Tibial artery (tissue), 4 donors: Measurements from ENCODE around the gene MTHFD1.
A peak's percentile ranks its signal among the peaks of the same experiment; 100 is the strongest.
"Not testable (repeated sequence)": the region's sequence is repeated elsewhere in the genome, so short reads cannot be mapped to it uniquely, and the experiment has no call there.

Source experiments
- DNase-seq, 2 donors: peaks; one replicate each; pipeline ENCODE4 v3.0.0-alpha.2; 2019
- H3K27ac ChIP-seq, 2 donors: fragments of 200-600 bp; sonication (generic) in 1 of 2; 1 replicate in 1 of 2; 2 replicates in 1 of 2; pipeline ENCODE4 v1.5.1; 2018 to 2019; ENCODE audit warnings: mild to moderate bottlenecking in 1 of 2
- H3K27me3 ChIP-seq, 2 donors: fragments of 200-600 bp; sonication (generic) in 1 of 2; one replicate each; pipeline versions ENCODE4 v1.5.1 to v1.6.0; 2016 to 2019
- H3K36me3 ChIP-seq, 3 donors: fragments of 200-600 bp; sonication (generic) in 2 of 3; one replicate each; pipeline ENCODE4 v1.5.1; 2016 to 2019; ENCODE audit warnings: mild to moderate bottlenecking in 2 of 3
- H3K4me1 ChIP-seq, 4 donors: fragments of 200-600 bp; sonication (generic) in 2 of 4; 1 replicate in 3 of 4; 2 replicates in 1 of 4; pipeline ENCODE4 v1.5.1; 2016 to 2019
- H3K4me3 ChIP-seq, 2 donors: fragments of 200-600 bp; sonication (generic) in 1 of 2; 1 replicate in 1 of 2; 2 replicates in 1 of 2; pipeline ENCODE4 v1.5.1; 2018 to 2019; ENCODE audit warnings: mild to moderate bottlenecking in 2 of 2
- H3K9me3 ChIP-seq, 3 donors: fragments of 200-600 bp; sonication (generic) in 1 of 3; one replicate each; pipeline ENCODE4 v1.5.1; 2016 to 2019
- CTCF ChIP-seq, 2 experiments: fragments of 200-600 bp in 1 of 2; fragments of 450-650 bp in 1 of 2; IDR thresholded peaks; one replicate each; pipeline ENCODE4 v1.5.1; 2017 to 2019; ENCODE audit warnings: antibody characterized with exemption in 2 of 2, mild to moderate bottlenecking in 1 of 2, moderate library complexity in 1 of 2
- intact Hi-C: fragments of 100-400 bp; cut with DNase I; formaldehyde crosslinking; loops from one replicate; pipeline ENCODE4 v1.15.0; 2023; ENCODE audit warnings: low total_unique reads

Gene MTHFD1

GRCh38 chr14:64363265-64363846 is 24.8 kb upstream of the MTHFD1 start:
- Histone ChIP-seq H3K27ac (no peak overlapping the region), H3K36me3 (no peaks in the 10 kb centered on the region), H3K4me1 (no peaks in the 10 kb centered on the region), H3K9me3 (no peaks in the 10 kb centered on the region), H3K27me3 (no peaks in the 10 kb centered on the region), H3K4me3 (no peak overlapping the region)
- intact Hi-C loops, result no loop called here
- no peak for TF ChIP-seq CTCF (IDR thresholded peaks at IDR 0.05)
- no peak for DNase-seq

GRCh38 chr14:64364907-64365306 is 23.2 kb upstream of the MTHFD1 start:
- Histone ChIP-seq H3K4me1 (no peaks in the 10 kb centered on the region), H3K4me3 (no peak overlapping the region), H3K27ac (no peak overlapping the region), H3K27me3 (no peaks in the 10 kb centered on the region), H3K36me3 (no peaks in the 10 kb centered on the region), H3K9me3 (no peaks in the 10 kb centered on the region)
- TF ChIP-seq CTCF (IDR thresholded peaks at IDR 0.05), result no peak
- no peak for DNase-seq
- intact Hi-C loops, result no loop called here

- DNase-seq, H3K36me3 ChIP-seq, H3K4me1 ChIP-seq, H3K9me3 ChIP-seq, intact Hi-C loops, H3K27ac ChIP-seq, H3K4me3 ChIP-seq, H3K27me3 ChIP-seq: not testable (repeated sequence)
Measured at GRCh38 chr14:64365358-64365889, 22.7 kb upstream of the MTHFD1 start.

GRCh38 chr14:64369201-64369600 is 19.0 kb upstream of the MTHFD1 start:
- TF ChIP-seq CTCF (IDR thresholded peaks at IDR 0.05), result no peak
- Histone ChIP-seq H3K36me3 (no peaks in the 10 kb centered on the region), H3K27me3 (no peaks in the 10 kb centered on the region), H3K4me3 (no peak overlapping the region), H3K9me3 (no peaks in the 10 kb centered on the region), H3K4me1 (no peaks in the 10 kb centered on the region), H3K27ac (no peak overlapping the region)
- no peak for DNase-seq
- intact Hi-C loops, result no loop called here

GRCh38 chr14:64387232-64387781 is 846 bp upstream of the MTHFD1 start:
- Histone ChIP-seq H3K4me1 (peaks cover 0 to 45% (median 10%) of the 10 kb centered on the region in 4 donors), H3K9me3 (no peaks in the 10 kb centered on the region), H3K27ac (peak overlapping the region; percentile 92 to 96), H3K4me3 (peak overlapping the region; percentile 60 to 72), H3K36me3 (peaks cover 0 to 11% (median 9%) of the 10 kb centered on the region in 3 donors), H3K27me3 (no peaks in the 10 kb centered on the region)
- intact Hi-C loops, result no loop called here
- no peak for TF ChIP-seq CTCF (IDR thresholded peaks at IDR 0.05)
- DNase-seq, result peak in 1 of 2 donors; percentile 48

GRCh38 chr14:64388533-64389285 is 556 bp downstream of the MTHFD1 start:
- Histone ChIP-seq H3K9me3 (no peaks in the 10 kb centered on the region), H3K4me1 (peaks cover 0 to 51% (median 10%) of the 10 kb centered on the region in 4 donors), H3K36me3 (peaks cover 0 to 11% (median 9%) of the 10 kb centered on the region in 3 donors), H3K27ac (peak overlapping the region; percentile 68 to 96), H3K4me3 (peak overlapping the region; percentile 60 to 72), H3K27me3 (no peaks in the 10 kb centered on the region)
- no peak for TF ChIP-seq CTCF (IDR thresholded peaks at IDR 0.05)
- intact Hi-C loops, result no loop called here
- DNase-seq, result peak in 1 of 2 donors; percentile 47
